ENCODE measurements around the gene ABCB10.

The ABCB10 gene

GRCh38 chr1:229506633-229507032 lies 51.9 kb downstream of the ABCB10 start:
- Histone ChIP-seq H3K9me2 (replicated peaks; ENCODE audit: control insufficient read depth, low read length) (no peaks in the 10 kb centered on the region), H3K4me3 (ENCODE audit: low read length) (peak overlapping the region; percentile 96), H3K36me3 (ENCODE audit: control insufficient read depth, low read length) (peaks cover 31% of the 10 kb centered on the region), H3F3A (ENCODE audit: control insufficient read depth, insufficient read depth) (peaks cover 2% of the 10 kb centered on the region; the same call in 1 of the 2 replicates), H3K27me3 (ENCODE audit: control insufficient read depth, low read length) (no peaks in the 10 kb centered on the region), H4K20me1 (ENCODE audit: control insufficient read depth, insufficient read depth, low read depth, low read length) (peaks cover 4% of the 10 kb centered on the region; the same call in 1 of the 2 replicates), H3K9me3 (ENCODE audit: control insufficient read depth, insufficient read depth, low read length) (no peaks in the 10 kb centered on the region), H3K27ac (ENCODE audit: low read depth, low read length) (no peak overlapping the region), H3K79me2 (ENCODE audit: control insufficient read depth, low read length) (peaks cover 49% of the 10 kb centered on the region), H3K4me1 (ENCODE audit: control insufficient read depth, low read length) (peaks cover 41% of the 10 kb centered on the region), H3K4me2 (ENCODE audit: low read length) (peak overlapping the region; percentile 97)
- TF ChIP-seq CTCF (IDR thresholded peaks at IDR 0.05; ENCODE audit: low read depth, low read length, poor library complexity, severe bottlenecking) = no peak
- no peak for TF ChIP-seq EZH2phosphoT487 (IDR thresholded peaks at IDR 0.05; ENCODE audit: borderline replicate concordance, low read length)

- no peak overlapping the region for H3K27ac ChIP-seq (ENCODE audit: low read depth, low read length)
- no peaks in the 10 kb centered on the region for H3K79me2 ChIP-seq (ENCODE audit: control insufficient read depth, low read length)
- H3K4me2 ChIP-seq (ENCODE audit: low read length) = no peak overlapping the region
- no peaks in the 10 kb centered on the region for H3K27me3 ChIP-seq (ENCODE audit: control insufficient read depth, low read length)
- peaks cover 4% of the 10 kb centered on the region; the same call in 1 of the 2 replicates for H3F3A ChIP-seq (ENCODE audit: control insufficient read depth, insufficient read depth)
- no peaks in the 10 kb centered on the region for H3K4me1 ChIP-seq (ENCODE audit: control insufficient read depth, low read length)
- no peaks in the 10 kb centered on the region for H3K9me2 ChIP-seq (replicated peaks; ENCODE audit: control insufficient read depth, low read length)
- H3K4me3 ChIP-seq (ENCODE audit: low read length) = no peak overlapping the region
- no peaks in the 10 kb centered on the region for H4K20me1 ChIP-seq (ENCODE audit: control insufficient read depth, insufficient read depth, low read depth, low read length)
- H3K9me3 ChIP-seq (ENCODE audit: control insufficient read depth, insufficient read depth, low read length) = no peaks in the 10 kb centered on the region
- no peak for TF ChIP-seq EZH2phosphoT487 (IDR thresholded peaks at IDR 0.05; ENCODE audit: borderline replicate concordance, low read length)
- TF ChIP-seq CTCF (IDR thresholded peaks at IDR 0.05; ENCODE audit: low read depth, low read length, poor library complexity, severe bottlenecking) = no peak
- H3K36me3 ChIP-seq (ENCODE audit: control insufficient read depth, low read length) = peaks cover 79% of the 10 kb centered on the region
These were observed 62.7 kb downstream of the ABCB10 start for GRCh38 chr1:229495782-229496181.

- Histone ChIP-seq H3K27me3 (ENCODE audit: control insufficient read depth, low read length) (no peaks in the 10 kb centered on the region), H3K27ac (ENCODE audit: low read depth, low read length) (no peak overlapping the region), H3K4me1 (ENCODE audit: control insufficient read depth, low read length) (peaks cover 3% of the 10 kb centered on the region), H3K9me3 (ENCODE audit: control insufficient read depth, insufficient read depth, low read length) (no peaks in the 10 kb centered on the region), H3K4me2 (ENCODE audit: low read length) (no peak overlapping the region), H3K9me2 (replicated peaks; ENCODE audit: control insufficient read depth, low read length) (no peaks in the 10 kb centered on the region), H3K36me3 (ENCODE audit: control insufficient read depth, low read length) (peaks cover 85% of the 10 kb centered on the region), H3F3A (ENCODE audit: control insufficient read depth, insufficient read depth) (peaks cover 9% of the 10 kb centered on the region; the same call in 1 of the 2 replicates), H3K79me2 (ENCODE audit: control insufficient read depth, low read length) (no peaks in the 10 kb centered on the region), H4K20me1 (ENCODE audit: control insufficient read depth, insufficient read depth, low read depth, low read length) (no peaks in the 10 kb centered on the region), H3K4me3 (ENCODE audit: low read length) (no peak overlapping the region)
- TF ChIP-seq EZH2phosphoT487 (IDR thresholded peaks at IDR 0.05; ENCODE audit: borderline replicate concordance, low read length) = no peak
- TF ChIP-seq CTCF (IDR thresholded peaks at IDR 0.05; ENCODE audit: low read depth, low read length, poor library complexity, severe bottlenecking) = no peak
These were observed 71.3 kb downstream of the ABCB10 start for GRCh38 chr1:229487181-229487580.
